ENCODE data around the gene RPLP1.

Gene RPLP1

GRCh38 chr15:69452692-69453521, at the start of gene RPLP1:
Gene RPLP1, plus strand, starts transcription at chr15:69452818. Its CDS starts 131 bp downstream, at chr15:69452949.
- DNase-seq (ENCODE audit: low read depth): peak; percentile 94

GRCh38 chr15:69403594-69403993, 49.0 kb upstream of the RPLP1 start:
- DNase-seq (ENCODE audit: low read depth): no peak

DNA sequence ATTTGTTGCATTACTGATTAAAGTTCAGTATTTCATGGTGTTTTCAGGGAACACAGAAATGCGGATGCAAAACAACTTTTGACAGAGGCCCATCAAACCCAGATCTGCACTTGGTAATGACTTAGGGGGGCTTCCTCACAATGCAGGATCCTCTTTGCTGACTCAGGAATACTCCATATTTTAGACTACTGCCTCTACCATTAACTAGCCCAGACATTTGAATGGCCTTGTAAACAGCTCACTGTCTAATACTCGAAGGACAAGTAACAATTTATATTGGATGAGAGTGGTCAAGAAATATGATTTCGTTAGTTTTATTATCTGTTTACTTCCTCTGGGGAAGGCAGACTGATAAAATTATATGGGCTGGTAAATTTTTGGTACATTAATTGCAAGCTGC, 47.5 kb upstream of the RPLP1 start:
- no peak for DNase-seq (ENCODE audit: low read depth)

DNA sequence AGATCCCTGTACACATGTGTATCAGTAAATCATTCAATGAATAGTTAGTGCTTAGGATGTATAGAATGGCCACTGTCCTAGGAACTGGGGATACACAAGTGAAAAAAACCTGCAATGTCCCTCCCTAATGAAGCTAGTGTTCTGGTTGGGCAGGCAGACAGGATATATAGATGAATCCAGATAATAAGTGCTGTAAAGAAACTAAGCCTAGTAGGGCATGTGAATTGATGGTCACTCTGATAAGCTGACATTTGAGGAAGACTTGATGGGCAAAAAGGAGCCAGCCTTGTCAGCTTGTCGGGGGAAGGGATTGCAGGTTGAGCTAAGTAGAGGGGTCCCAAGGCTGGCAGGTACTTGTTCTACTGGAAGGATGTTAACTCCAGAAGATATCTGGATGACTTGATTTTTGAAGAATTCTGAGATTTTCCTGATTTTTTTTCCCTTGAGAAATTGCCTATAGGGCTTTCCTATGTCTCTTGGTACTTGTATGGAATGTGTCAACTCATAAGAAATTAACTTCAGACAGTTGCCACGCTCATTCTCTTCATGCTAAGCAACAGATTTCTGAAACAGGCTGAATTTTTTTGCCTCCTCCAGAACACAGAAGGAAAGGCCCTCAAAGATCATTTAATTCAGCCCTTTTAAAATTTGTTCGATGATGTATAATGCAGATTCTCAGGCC, 44.8 kb upstream of the RPLP1 start:
- DNase-seq (ENCODE audit: low read depth): no peak

DNA sequence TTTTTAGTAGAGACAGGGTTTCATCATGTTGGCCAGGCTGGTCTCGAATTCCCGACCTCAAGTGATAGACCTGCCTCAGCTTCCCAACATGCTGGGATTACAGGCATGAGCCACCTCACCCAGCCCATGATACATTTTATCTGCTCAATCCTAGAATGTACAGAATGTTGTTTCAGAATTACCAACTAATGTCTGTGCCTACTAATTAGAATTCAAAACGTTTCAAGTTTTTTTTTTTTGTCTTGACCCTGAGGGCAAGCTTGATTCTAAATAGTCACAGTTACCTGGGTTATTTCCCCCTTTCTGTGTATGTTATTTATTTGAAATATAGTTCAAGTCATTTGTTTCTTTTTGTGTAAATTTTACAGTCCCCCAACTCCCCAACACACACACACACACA, 43.8 kb upstream of the RPLP1 start:
- no peak for DNase-seq (ENCODE audit: low read depth)

GRCh38 chr15:69410248-69410874, 42.3 kb upstream of the RPLP1 start:
- DNase-seq (ENCODE audit: low read depth): no peak

- DNase-seq (ENCODE audit: low read depth): no peak
Observed at GRCh38 chr15:69412274-69412673, 40.3 kb upstream of the RPLP1 start.

DNA sequence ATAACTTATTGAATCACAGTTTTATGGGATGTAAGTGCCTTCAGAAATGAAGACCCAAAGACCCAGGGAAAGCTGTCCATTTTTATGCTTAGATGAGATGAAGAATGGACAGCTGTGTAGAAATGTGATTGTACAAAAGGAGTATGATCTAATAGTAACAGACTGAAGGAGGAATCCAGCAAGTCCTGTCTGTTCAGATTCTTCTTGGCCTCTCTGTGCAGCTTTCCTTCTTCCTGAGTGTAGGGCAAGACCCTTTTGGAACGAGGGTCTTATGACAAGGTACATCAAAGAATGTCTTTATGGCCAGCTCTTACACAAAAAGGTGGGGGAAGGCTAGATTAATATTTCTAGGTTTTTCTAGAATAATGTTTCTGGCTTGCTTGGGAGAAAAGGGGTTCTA, 39.9 kb upstream of the RPLP1 start:
- no peak for DNase-seq (ENCODE audit: low read depth)

DNA sequence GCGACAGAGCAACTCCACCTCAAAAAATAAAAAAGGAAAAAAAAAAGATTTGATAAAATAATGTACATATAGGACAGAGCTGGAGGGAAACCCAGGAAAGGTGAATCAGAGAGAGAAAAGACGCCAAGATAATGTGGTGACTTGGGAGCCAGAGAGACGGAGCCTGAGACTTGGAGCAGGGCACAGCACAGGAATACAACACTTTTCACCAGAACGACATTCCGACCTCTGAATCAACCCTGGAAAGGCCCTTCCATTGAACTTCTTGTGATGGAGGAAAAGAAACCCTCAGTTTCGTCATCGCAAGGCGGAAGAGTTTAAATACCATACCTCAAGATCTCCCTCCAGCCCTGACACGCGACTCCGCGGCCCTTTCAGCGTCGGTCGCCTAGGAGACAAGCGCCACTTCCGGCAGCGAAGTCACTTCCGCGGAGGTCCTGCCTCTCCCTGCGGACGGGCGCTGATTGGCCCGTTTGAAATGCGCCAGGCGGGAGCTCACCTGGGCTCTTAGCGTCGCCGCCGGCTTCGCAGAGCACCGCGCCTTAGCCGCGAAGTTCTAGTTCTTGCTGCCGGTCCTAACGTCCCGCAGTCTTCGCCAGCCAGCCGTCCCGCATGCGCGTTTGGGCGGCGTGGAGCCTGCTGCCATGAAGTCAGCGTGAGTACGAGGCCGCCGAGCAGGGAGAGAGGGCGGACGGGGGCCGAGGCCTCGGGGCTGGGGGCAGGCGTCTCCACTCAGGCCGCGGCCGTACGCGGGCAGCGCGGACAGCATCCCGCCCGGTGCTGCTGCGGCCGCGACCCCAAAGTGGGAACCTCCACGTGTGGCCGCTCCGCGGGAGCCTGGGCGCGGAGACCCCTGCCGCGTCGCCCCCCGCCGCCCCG, 38.6 kb upstream of the RPLP1 start, which contains the start of gene KIF23:
TSS of gene KIF23 (plus strand) at position 528 of the 879 bp plus-strand sequence. CDS start at position 645, 117 bp downstream.
- DNase-seq (ENCODE audit: low read depth): peak; percentile 89

DNA sequence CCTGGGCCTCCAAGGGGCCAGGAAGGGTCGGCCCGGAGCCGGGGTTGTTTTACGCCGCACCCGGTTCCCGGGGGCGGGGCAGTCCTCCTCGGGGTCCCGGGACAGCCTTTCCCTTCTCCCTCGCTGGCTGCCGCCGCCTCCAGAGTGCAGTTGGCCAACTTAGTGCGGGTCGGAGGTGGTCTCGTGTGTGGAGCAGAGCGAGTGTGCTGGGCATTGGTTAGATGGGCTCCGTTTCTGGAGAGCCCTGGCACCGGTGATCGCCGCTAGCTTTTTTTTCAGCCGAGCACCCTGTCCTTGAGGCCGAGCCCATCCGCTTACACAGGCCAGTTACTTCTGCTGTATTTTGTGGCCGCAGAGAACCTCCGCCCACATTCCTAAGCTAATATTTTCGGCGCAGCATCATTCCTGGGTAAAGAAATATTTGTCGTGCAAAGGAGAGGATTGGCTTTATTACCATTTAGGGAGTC, 37.9 kb upstream of the RPLP1 start:
- DNase-seq (ENCODE audit: low read depth): no peak

DNA sequence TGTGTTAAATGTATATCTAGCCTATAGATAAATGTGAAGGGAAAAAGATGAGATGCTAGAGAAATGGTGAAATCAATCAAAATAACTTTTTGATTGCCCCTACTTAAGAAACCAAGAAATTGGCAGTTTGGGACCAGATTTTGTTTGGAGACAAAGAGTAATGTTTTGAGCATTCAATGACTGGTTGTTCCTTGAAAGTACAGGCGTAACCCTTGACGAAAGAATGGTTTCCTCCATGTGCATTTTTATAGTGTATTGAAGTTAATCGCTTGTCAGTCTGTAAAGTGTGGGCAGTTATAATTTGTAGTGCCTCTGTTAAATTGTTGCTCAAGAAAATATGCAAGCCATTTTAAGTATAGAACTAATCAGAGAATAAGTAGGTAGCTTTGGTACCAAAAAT, 37.2 kb upstream of the RPLP1 start:
- no peak for DNase-seq (ENCODE audit: low read depth)

DNA sequence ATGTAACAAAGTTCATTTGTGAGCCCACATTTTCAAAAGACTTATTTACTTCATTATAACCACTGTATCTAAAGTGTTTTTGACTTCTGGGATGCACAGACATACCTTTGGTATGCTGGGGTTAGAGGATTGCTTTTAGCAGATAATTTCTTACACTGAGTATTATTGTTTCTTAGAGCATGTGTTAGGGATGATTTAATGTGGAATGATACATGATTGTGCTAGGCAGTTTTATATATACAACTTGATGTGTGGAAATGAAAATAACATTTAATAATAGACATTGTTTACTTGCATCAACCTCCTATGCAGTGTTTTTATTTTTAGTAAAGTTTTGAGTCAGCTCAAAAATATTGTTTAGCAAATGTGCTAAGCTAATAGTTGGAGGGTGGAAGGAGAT, 35.0 kb upstream of the RPLP1 start:
- no peak for DNase-seq (ENCODE audit: low read depth)

DNA sequence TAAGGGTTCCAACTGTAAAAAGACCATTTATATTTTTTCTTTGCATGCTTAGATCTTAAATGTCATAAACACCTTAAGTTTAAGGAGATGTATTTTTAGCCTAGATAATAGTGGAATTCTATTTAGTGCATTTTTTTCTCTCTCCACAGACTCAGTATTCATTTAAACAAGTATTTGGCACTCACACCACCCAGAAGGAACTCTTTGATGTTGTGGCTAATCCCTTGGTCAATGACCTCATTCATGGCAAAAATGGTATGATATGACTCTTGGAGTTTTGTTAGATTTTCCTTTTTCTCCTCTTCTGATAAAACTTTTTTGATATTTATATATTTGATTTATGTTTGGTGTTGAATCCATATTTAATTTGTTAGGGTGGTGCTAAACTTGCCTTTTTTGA, 31.1 kb upstream of the RPLP1 start:
- no peak for DNase-seq (ENCODE audit: low read depth)

- DNase-seq (ENCODE audit: low read depth): no peak
Observed at GRCh38 chr15:69422336-69422895, 30.2 kb upstream of the RPLP1 start.

- no peak for DNase-seq (ENCODE audit: low read depth)
Observed at GRCh38 chr15:69424001-69424400, 28.6 kb upstream of the RPLP1 start.

- DNase-seq (ENCODE audit: low read depth): no peak
Observed at GRCh38 chr15:69424748-69425413, 27.7 kb upstream of the RPLP1 start.

GRCh38 chr15:69433831-69434230, 18.8 kb upstream of the RPLP1 start:
- no peak for DNase-seq (ENCODE audit: low read depth)

DNA sequence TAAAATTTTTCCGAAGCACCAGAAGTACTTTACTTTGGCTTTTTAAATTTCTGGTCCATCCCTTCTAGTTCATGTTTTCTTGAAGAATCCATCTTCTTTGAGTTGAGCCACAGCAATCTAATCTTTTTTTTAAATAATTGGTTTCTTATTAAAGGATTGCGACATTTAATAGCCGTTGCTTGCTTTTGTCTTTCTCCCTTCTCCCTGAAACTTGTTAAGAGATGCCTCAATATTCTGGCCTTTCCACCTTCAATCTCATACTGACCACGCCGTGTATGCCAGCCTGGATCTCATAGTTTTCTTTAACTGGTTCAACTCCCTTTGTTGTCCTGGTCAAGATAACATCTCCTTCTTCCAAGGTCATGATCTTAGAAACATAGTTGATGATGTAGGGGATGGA, 18.4 kb upstream of the RPLP1 start:
- no peak for DNase-seq (ENCODE audit: low read depth)

DNA sequence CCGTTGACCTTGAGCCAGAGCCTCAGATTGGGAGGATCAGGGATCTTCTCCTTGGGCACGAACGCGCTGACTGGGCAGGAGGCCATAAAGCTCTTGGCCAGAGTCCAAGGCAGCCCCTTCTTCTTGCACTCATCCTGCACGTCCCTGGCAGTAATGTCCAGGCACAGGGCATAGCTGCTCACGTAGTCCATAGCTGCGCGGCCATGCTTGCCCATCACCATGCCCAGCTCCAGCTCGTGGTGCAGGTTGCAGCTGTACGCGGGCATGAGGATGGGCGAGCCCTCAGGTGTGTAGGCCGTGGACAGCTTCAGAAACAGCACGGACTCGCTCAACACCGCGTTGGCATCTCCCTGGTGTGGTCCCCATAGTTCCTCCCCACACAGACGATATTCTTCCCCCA, 17.9 kb upstream of the RPLP1 start:
- DNase-seq (ENCODE audit: low read depth): no peak

DNA sequence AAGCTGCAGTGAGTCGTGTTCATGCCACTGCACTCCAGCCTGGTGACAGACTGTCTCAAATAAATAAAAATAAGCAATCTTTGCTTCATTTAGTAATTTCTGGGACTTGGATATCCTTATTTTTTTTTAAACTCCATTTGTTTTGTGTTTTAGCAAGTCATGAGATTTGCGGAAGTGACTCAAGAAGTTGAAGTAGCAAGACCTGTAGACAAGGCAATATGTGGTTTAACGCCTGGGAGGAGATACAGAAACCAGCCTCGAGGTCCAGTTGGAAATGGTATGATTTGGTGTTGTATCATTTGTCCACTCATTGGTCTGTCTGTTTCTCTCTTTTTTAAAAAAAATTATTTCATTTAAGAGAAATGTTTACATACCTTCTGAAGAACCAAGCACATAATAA, 16.6 kb upstream of the RPLP1 start:
- DNase-seq (ENCODE audit: low read depth): no peak

DNA sequence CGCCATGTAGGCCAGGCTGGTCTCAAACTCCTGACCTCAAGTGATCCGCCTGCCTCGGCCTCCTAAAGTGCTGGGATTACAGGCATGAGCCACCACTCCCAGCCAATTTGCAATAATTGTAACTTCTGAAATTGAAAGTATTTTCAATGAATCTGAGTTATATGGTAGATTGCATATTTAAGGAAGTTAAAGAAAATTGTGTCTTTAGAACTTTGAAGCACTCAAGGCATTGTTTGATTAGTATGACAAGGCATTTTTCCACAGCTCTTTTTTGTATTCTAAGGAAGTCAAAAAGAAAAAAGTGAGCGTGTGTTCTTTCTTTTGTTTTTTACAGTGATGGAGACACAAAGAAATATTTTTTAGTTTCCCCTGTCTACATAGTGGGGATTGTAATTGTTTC, 15.7 kb upstream of the RPLP1 start:
- DNase-seq (ENCODE audit: low read depth): no peak

Data from activated T-helper 1 cell treated with Interleukin-2 at 50 U/mL for 16 hours (primary cell).